ENCODE data around the gene MCEMP1. TPM values are rescaled to one million over a fixed set of nuclear protein-coding genes. Genes with fewer than 3 reads are reported as not detected.

The MCEMP1 gene
- total RNA-seq, 2 donors from 2014 or later, result 0.92 TPM; not detected in 1

- ATAC-seq (ENCODE audit: insufficient number of reproducible peaks, low FRiP score, low read depth), result no peak
- no peaks in the 10 kb centered on the region for H3K27me3 ChIP-seq (replicated peaks; ENCODE audit: insufficient read depth)
- H3K4me1 ChIP-seq (ENCODE audit: control insufficient read depth in 1 of 2, low read depth in 2 of 2), result no peaks in the 10 kb centered on the region
- no peak for DNase-seq (ENCODE audit: low spot score)
- H3K27ac ChIP-seq, result no peak overlapping the region
- no peak for TF ChIP-seq CTCF (IDR thresholded peaks at IDR 0.05)
- no peak overlapping the region for H3K4me3 ChIP-seq
- no peaks in the 10 kb centered on the region for H3K36me3 ChIP-seq
- no peaks in the 10 kb centered on the region for H3K9me3 ChIP-seq
These were observed 18.6 kb upstream of the MCEMP1 start for GRCh38 chr19:7658219-7658686.

GRCh38 chr19:7661744-7662538 is 14.9 kb upstream of the MCEMP1 start:
- no peak for TF ChIP-seq CTCF (IDR thresholded peaks at IDR 0.05)
- Histone ChIP-seq H3K27me3 (replicated peaks; ENCODE audit: insufficient read depth) (no peaks in the 10 kb centered on the region), H3K9me3 (no peaks in the 10 kb centered on the region), H3K4me3 (no peak overlapping the region), H3K27ac (no peak overlapping the region), H3K36me3 (no peaks in the 10 kb centered on the region), H3K4me1 (ENCODE audit: control insufficient read depth in 1 of 2, low read depth in 2 of 2) (no peaks in the 10 kb centered on the region)
- DNase-seq (ENCODE audit: low spot score) (no peak), ATAC-seq (ENCODE audit: insufficient number of reproducible peaks, low FRiP score, low read depth) (no peak)

GRCh38 chr19:7662657-7663056 is 14.2 kb upstream of the MCEMP1 start:
- no peak for TF ChIP-seq CTCF (IDR thresholded peaks at IDR 0.05)
- Histone ChIP-seq H3K4me3 (no peak overlapping the region), H3K4me1 (ENCODE audit: control insufficient read depth in 1 of 2, low read depth in 2 of 2) (no peaks in the 10 kb centered on the region), H3K9me3 (no peaks in the 10 kb centered on the region), H3K27me3 (replicated peaks; ENCODE audit: insufficient read depth) (no peaks in the 10 kb centered on the region), H3K27ac (no peak overlapping the region), H3K36me3 (no peaks in the 10 kb centered on the region)
- no peak for ATAC-seq (ENCODE audit: insufficient number of reproducible peaks, low FRiP score, low read depth)
- no peak for DNase-seq (ENCODE audit: low spot score)

GRCh38 chr19:7663706-7664105 is 13.2 kb upstream of the MCEMP1 start:
- ATAC-seq (ENCODE audit: insufficient number of reproducible peaks, low FRiP score, low read depth), result no peak
- TF ChIP-seq CTCF (IDR thresholded peaks at IDR 0.05), result no peak
- H3K4me3 ChIP-seq, result no peak overlapping the region

GRCh38 chr19:7665076-7665475 is 11.8 kb upstream of the MCEMP1 start:
- Histone ChIP-seq H3K9me3 (no peaks in the 10 kb centered on the region), H3K4me1 (ENCODE audit: control insufficient read depth in 1 of 2, low read depth in 2 of 2) (no peaks in the 10 kb centered on the region), H3K27me3 (replicated peaks; ENCODE audit: insufficient read depth) (no peaks in the 10 kb centered on the region), H3K4me3 (no peak overlapping the region), H3K36me3 (no peaks in the 10 kb centered on the region), H3K27ac (no peak overlapping the region)
- no peak for TF ChIP-seq CTCF (IDR thresholded peaks at IDR 0.05)
- ATAC-seq (ENCODE audit: insufficient number of reproducible peaks, low FRiP score, low read depth) (no peak), DNase-seq (ENCODE audit: low spot score) (no peak)

More at GRCh38 chr19:7663706-7664105, 13.2 kb upstream of the MCEMP1 start:
- no peaks in the 10 kb centered on the region for H3K4me1 ChIP-seq (ENCODE audit: control insufficient read depth in 1 of 2, low read depth in 2 of 2)
- H3K36me3 ChIP-seq, result no peaks in the 10 kb centered on the region
- no peak overlapping the region for H3K27ac ChIP-seq
- no peak for DNase-seq (ENCODE audit: low spot score)
- H3K9me3 ChIP-seq, result no peaks in the 10 kb centered on the region
- H3K27me3 ChIP-seq (replicated peaks; ENCODE audit: insufficient read depth), result no peaks in the 10 kb centered on the region
